Keratinocyte (primary cell): ENCODE measurements around the gene DNAH10. TPM values are rescaled to one million over a fixed set of nuclear protein-coding genes. Genes with fewer than 3 reads are reported as not detected.

Source experiments
- DNase-seq: peaks from one replicate; pipeline ENCODE4 v3.0.0-alpha.2; 2011; ENCODE audit warnings: low read depth, missing footprints, low spot score
- FAIRE-seq: peaks from 2 replicates; lab custom pipeline; 2011; peaks lifted over from hg19 to GRCh38; lab: Jason Lieb, UNC
- H2AFZ ChIP-seq: 2 replicates; pipeline ENCODE4 v1.6.0; 2012; ENCODE audit warnings: low read length, control low read depth, inconsistent platforms; ENCODE audit not compliant: control insufficient read depth
- H3K27ac ChIP-seq: 2 replicates; pipeline ENCODE4 v1.5.1; 2011; ENCODE audit warnings: low read length; ENCODE audit not compliant: control insufficient read depth, insufficient read depth
- H3K27me3 ChIP-seq: 3 replicates; pipeline ENCODE4 v1.6.0; 2011; ENCODE audit warnings: low read length; ENCODE audit not compliant: control insufficient read depth, insufficient read depth; ENCODE audit errors: extremely low read depth
- H3K36me3 ChIP-seq, 2 experiments: 2 replicates in 1 of 2; 3 replicates in 1 of 2; pipeline ENCODE4 v1.5.1; 2011; ENCODE audit warnings: low read length in 2 of 2, mild to moderate bottlenecking in 1 of 2; ENCODE audit not compliant: control insufficient read depth in 2 of 2, insufficient read depth in 2 of 2; ENCODE audit errors: extremely low read depth in 1 of 2
- H3K4me1 ChIP-seq: 3 replicates; pipeline ENCODE4 v1.5.1; 2011; ENCODE audit warnings: low read length; ENCODE audit not compliant: control insufficient read depth, insufficient read depth; ENCODE audit errors: extremely low read depth
- H3K4me2 ChIP-seq: 3 replicates; pipeline ENCODE4 v1.6.0; 2011; ENCODE audit warnings: low read depth, low read length; ENCODE audit not compliant: control insufficient read depth, insufficient read depth; ENCODE audit errors: extremely low read depth
- H3K4me3 ChIP-seq, 3 experiments: fragments of 200-600 bp in 1 of 3; sonication (generic) in 1 of 3; 2 replicates in 2 of 3; 3 replicates in 1 of 3; pipeline ENCODE4 v1.5.1; 2011 to 2016; ENCODE audit warnings: low read length in 3 of 3, mild to moderate bottlenecking in 3 of 3, control low read depth in 2 of 3, inconsistent platforms in 1 of 3, low read depth in 1 of 3, mixed read lengths in 1 of 3, mixed run types in 1 of 3, moderate library complexity in 1 of 3; ENCODE audit not compliant: control insufficient read depth in 2 of 3, insufficient read depth in 2 of 3; ENCODE audit errors: extremely low read depth in 1 of 3
- H3K79me2 ChIP-seq: 2 replicates; pipeline ENCODE4 v1.6.0; 2012; ENCODE audit warnings: low read length; ENCODE audit not compliant: control insufficient read depth, insufficient read depth
- H3K9ac ChIP-seq: 3 replicates; pipeline ENCODE4 v1.6.0; 2011; ENCODE audit warnings: low read length; ENCODE audit not compliant: control insufficient read depth, insufficient read depth; ENCODE audit errors: extremely low read depth
- H3K9me1 ChIP-seq: 3 replicates; pipeline ENCODE4 v1.6.0; 2011; ENCODE audit warnings: low read length; ENCODE audit not compliant: control insufficient read depth, insufficient read depth; ENCODE audit errors: extremely low read depth
- H3K9me3 ChIP-seq: 2 replicates; pipeline ENCODE4 v1.5.1; 2012; ENCODE audit warnings: low read depth, low read length; ENCODE audit not compliant: control insufficient read depth
- H4K20me1 ChIP-seq: 3 replicates; pipeline ENCODE4 v1.6.0; 2011; ENCODE audit warnings: low read length; ENCODE audit not compliant: control insufficient read depth, insufficient read depth; ENCODE audit errors: extremely low read depth
- EZH2 ChIP-seq: IDR thresholded peaks from one replicate; pipeline ENCODE4 v1.6.1; 2012; ENCODE audit warnings: inconsistent platforms, mild to moderate bottlenecking, low read length, moderate library complexity
- dilution Hi-C: fragments of 300-500 bp; cut with MboI; formaldehyde crosslinking; loops from one replicate; pipeline ENCODE4 v1.7.0; 2020; ENCODE audit warnings: low sequenced_read_pairs; ENCODE audit not compliant: extremely low pct_ligation_motif_present
- polyA plus RNA-seq, 5 experiments: library from polyadenylated mRNA; depleted of rRNA in 3 of 5; stranded (reverse) in 3 of 5; stranded (forward) in 1 of 5; unstranded in 1 of 5; fragments of >200 nt; gene quantifications; 1 replicate in 1 of 5; 2 replicates in 3 of 5; 3 replicates in 1 of 5; pipeline versions ENCODE4 v1.2.1 to v1.2.3, GENCODE V29; 2011 to 2012; ENCODE audit warnings: missing spikeins in 2 of 5, low read depth in 1 of 5, low replicate concordance in 1 of 5
- TF ChIP-seq, protein P1 (sequence below), 3 experiments: IDR thresholded peaks in 1 of 3; conservative IDR thresholded peaks in 1 of 3; optimal IDR thresholded peaks in 1 of 3; 2 replicates in 2 of 3; 3 replicates in 1 of 3; pipeline versions ENCODE3 to v1.5.1; 2011; ENCODE audit warnings: low read length in 3 of 3, mild to moderate bottlenecking in 3 of 3, moderate library complexity in 2 of 3, control low read depth in 1 of 3, inconsistent platforms in 1 of 3; ENCODE audit not compliant: insufficient read depth in 2 of 3; ENCODE audit errors: extremely low read depth in 1 of 3

The DNAH10 gene
- polyA plus RNA-seq, 1 donor (not counting 4 experiments of a cell fraction or from before 2014, with no cell fraction given), result 0.08 TPM

DNA sequence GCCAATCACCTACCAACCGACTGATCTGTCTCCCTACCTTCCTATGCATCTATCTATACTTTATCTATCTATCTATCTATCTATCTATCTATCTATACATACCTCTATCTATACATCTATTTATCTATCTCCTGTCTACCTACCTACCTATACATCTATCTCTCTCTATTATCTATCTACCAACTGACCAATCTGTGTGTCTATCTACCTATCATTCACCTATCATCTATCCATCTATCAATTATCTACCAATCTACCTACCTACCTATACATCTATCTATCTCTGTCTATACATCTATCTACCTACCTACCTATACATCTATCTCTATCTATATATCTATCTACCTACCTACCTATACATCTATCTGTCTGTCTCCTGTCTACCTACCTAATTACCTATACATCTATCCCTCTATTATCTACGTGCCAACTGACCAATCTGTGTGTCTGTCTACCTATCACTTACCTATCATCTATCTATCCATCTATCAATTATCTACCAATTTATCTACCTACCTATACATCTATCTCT lies 3.5 kb downstream of the DNAH10 start:
- H3K9me3 ChIP-seq, result no peaks in the 10 kb centered on the region
- no peak for TF ChIP-seq EZH2
- TF ChIP-seq, protein P1, sequence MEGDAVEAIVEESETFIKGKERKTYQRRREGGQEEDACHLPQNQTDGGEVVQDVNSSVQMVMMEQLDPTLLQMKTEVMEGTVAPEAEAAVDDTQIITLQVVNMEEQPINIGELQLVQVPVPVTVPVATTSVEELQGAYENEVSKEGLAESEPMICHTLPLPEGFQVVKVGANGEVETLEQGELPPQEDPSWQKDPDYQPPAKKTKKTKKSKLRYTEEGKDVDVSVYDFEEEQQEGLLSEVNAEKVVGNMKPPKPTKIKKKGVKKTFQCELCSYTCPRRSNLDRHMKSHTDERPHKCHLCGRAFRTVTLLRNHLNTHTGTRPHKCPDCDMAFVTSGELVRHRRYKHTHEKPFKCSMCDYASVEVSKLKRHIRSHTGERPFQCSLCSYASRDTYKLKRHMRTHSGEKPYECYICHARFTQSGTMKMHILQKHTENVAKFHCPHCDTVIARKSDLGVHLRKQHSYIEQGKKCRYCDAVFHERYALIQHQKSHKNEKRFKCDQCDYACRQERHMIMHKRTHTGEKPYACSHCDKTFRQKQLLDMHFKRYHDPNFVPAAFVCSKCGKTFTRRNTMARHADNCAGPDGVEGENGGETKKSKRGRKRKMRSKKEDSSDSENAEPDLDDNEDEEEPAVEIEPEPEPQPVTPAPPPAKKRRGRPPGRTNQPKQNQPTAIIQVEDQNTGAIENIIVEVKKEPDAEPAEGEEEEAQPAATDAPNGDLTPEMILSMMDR (optimal IDR thresholded peaks at IDR 0.05 in 1 of 3, IDR thresholded peaks at IDR 0.05 in 1 of 3, conservative IDR thresholded peaks at IDR 0.05 in 1 of 3; ENCODE audit: extremely low read depth in 1 of 3, insufficient read depth in 2 of 3, low read length in 3 of 3), result no peak
- no peak overlapping the region for H3K9ac ChIP-seq

DNA sequence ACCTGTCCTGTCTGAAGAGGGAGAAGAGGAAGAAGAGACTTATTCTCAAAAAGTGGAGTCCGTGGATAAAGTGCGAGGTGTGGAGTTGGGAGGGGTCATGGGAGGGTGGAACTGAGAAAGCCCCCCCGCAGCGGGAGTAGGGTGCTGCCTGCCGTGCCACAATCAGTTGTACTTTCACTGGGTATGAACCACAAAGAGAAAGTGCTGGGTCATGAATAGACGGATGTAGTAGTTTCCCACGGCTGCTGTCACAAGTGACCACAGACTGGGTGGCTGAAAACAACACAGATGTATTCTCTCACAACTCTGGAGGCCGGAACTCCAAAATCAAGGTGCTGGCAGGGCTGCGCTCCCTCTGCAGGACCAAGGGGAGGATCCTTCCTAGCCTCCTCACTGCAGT lies 5.5 kb downstream of the DNAH10 start:
- Histone ChIP-seq H3K9me1 (no peaks in the 10 kb centered on the region), H3K27me3 (peaks cover 19% of the 10 kb centered on the region), H3K4me3 (no peak overlapping the region), H4K20me1 (no peaks in the 10 kb centered on the region), H2AFZ (no peak overlapping the region), H3K9me3 (no peaks in the 10 kb centered on the region), H3K4me1 (peaks cover 2% of the 10 kb centered on the region), H3K79me2 (no peaks in the 10 kb centered on the region), H3K27ac (no peak overlapping the region), H3K36me3 (no peaks in the 10 kb centered on the region), H3K4me2 (no peak overlapping the region), H3K9ac (no peak overlapping the region)
- TF ChIP-seq, protein P1 (optimal IDR thresholded peaks at IDR 0.05 in 1 of 3, IDR thresholded peaks at IDR 0.05 in 1 of 3, conservative IDR thresholded peaks at IDR 0.05 in 1 of 3; ENCODE audit: extremely low read depth in 1 of 3, insufficient read depth in 2 of 3, low read length in 3 of 3), result no peak
- TF ChIP-seq EZH2, result no peak
- FAIRE-seq, result no peak
- no peak for DNase-seq
- dilution Hi-C loops, result no loop called here

More for the DNA sequence above, 3.5 kb downstream of the DNAH10 start:
- dilution Hi-C loops, result no loop called here
- FAIRE-seq (no peak), DNase-seq (no peak)
- Histone ChIP-seq H3K4me2 (no peak overlapping the region), H3K27me3 (peaks cover 19% of the 10 kb centered on the region), H3K4me1 (peaks cover 12% of the 10 kb centered on the region), H3K4me3 (no peak overlapping the region), H4K20me1 (no peaks in the 10 kb centered on the region), H3K36me3 (no peaks in the 10 kb centered on the region), H3K27ac (no peak overlapping the region), H2AFZ (no peak overlapping the region), H3K9me1 (no peaks in the 10 kb centered on the region), H3K79me2 (no peaks in the 10 kb centered on the region)
